HCT116 (cell line): Measurements from ENCODE around the gene NALCN. TPM values are rescaled to one million over a fixed set of nuclear protein-coding genes. Genes with fewer than 3 reads are reported as not detected.

Source experiments
- ATAC-seq: fragments of 200-7000 bp; cut with Tn5 transposase; 2 replicates; pipeline ENCODE4 v1.9.1; 2020; ENCODE audit warnings: mild to moderate bottlenecking, moderate library complexity
- BruUV-seq: library from RNA; stranded (reverse); fragments of 400-500 nt; replicated peaks from 2 replicates; lab custom pipeline; 2021; lab: Mats Ljungman, UMichigan
- CTCF ChIA-PET: fragments of 300-600 bp; sonication (Branson Sonifier 250); formaldehyde crosslinking; loops from one replicate; lab custom pipeline; 2021; ENCODE audit warnings: antibody characterized with exemption; lab: Charles Lee
- POLR2A ChIA-PET: fragments of 300-600, 350-600 bp; sonication (Branson Sonifier 250); formaldehyde crosslinking; loops from one replicate; lab custom pipeline; 2021; ENCODE audit warnings: antibody characterized with exemption; lab: Charles Lee
- RAD21 ChIA-PET, 2 experiments: fragments of 300-600 bp; sonication (Branson Sonifier 250); formaldehyde crosslinking; loops; one replicate each; lab custom pipeline; 2023; ENCODE audit warnings: low total read pairs in 2 of 2; ENCODE audit not compliant: uncharacterized antibody in 2 of 2, unreplicated experiment in 2 of 2, low non-redundant PET in 1 of 2; lab: Charles Lee
- DNase-seq: peaks from one replicate; pipeline ENCODE4 v3.0.0-alpha.2; 2010; ENCODE audit warnings: low read depth, low spot score
- H2AFZ ChIP-seq: fragments of 200-600 bp; shearing (Covaris generic), sonication (generic); 2 replicates; pipeline ENCODE4 v1.6.1; 2017; ENCODE audit warnings: low read depth, mixed run types, mixed read lengths, antibody characterized with exemption, low read length; ENCODE audit not compliant: poor library complexity, severe bottlenecking
- H3K27ac ChIP-seq: 2 replicates; pipeline ENCODE4 v1.5.1; 2012; ENCODE audit warnings: low read depth, low read length
- H3K27me3 ChIP-seq: fragments of 200-600 bp; sonication (generic); 2 replicates; pipeline ENCODE4 v1.6.1; 2016; ENCODE audit warnings: mixed run types, low read length, mixed read lengths; ENCODE audit not compliant: insufficient read depth
- H3K36me3 ChIP-seq, 2 experiments: fragments of 200-500 bp in 1 of 2; fragments of 200-600 bp in 1 of 2; sonication (Bioruptor generic) in 1 of 2; sonication (generic) in 1 of 2; 2 replicates each; pipeline versions ENCODE4 v1.5.1 to v1.6.1; 2014 to 2016; ENCODE audit warnings: low read length in 2 of 2, inconsistent platforms in 1 of 2, mixed read lengths in 1 of 2, mixed run types in 1 of 2; ENCODE audit not compliant: insufficient read depth in 2 of 2, control insufficient read depth in 1 of 2
- H3K4me1 ChIP-seq, 2 experiments: fragments of 200-600 bp in 1 of 2; sonication (generic) in 1 of 2; 2 replicates each; pipeline versions ENCODE4 v1.5.1 to v1.6.1; 2012 to 2017; ENCODE audit warnings: low read length in 2 of 2, inconsistent platforms in 1 of 2, mild to moderate bottlenecking in 1 of 2, mixed read lengths in 1 of 2, mixed run types in 1 of 2, moderate library complexity in 1 of 2; ENCODE audit not compliant: insufficient read depth in 2 of 2, control insufficient read depth in 1 of 2
- H3K4me2 ChIP-seq: fragments of 200-600 bp; sonication (generic); 2 replicates; pipeline ENCODE4 v1.6.1; 2017; ENCODE audit warnings: mixed run types, low read length, mixed read lengths
- H3K4me3 ChIP-seq, 2 experiments: fragments of 200-600 bp in 1 of 2; sonication (generic) in 1 of 2; replicated peaks in 1 of 2; 2 replicates each; pipeline ENCODE4 v1.5.1; 2011 to 2016; ENCODE audit warnings: low read length in 2 of 2, control low read depth in 1 of 2, low read depth in 1 of 2, mild to moderate bottlenecking in 1 of 2, mixed read lengths in 1 of 2, mixed run types in 1 of 2
- H3K79me2 ChIP-seq: fragments of 200-600 bp; sonication (generic); 2 replicates; pipeline ENCODE4 v1.6.1; 2017; ENCODE audit warnings: mild to moderate bottlenecking, mixed run types, low read length, moderate library complexity, mixed read lengths; ENCODE audit not compliant: insufficient read depth
- H3K9ac ChIP-seq: fragments of 200-600 bp; sonication (generic); 2 replicates; pipeline ENCODE4 v1.6.1; 2016; ENCODE audit warnings: low read length, mixed read lengths
- H3K9me2 ChIP-seq: fragments of 200-600 bp; sonication (generic), shearing (Covaris generic); 2 replicates; pipeline ENCODE4 v1.6.1; 2017; ENCODE audit warnings: mixed run types, mild to moderate bottlenecking, moderate library complexity; ENCODE audit not compliant: insufficient read depth
- H3K9me3 ChIP-seq, 2 experiments: fragments of 200-500 bp in 1 of 2; fragments of 200-600 bp in 1 of 2; sonication (Bioruptor generic) in 1 of 2; sonication (generic) in 1 of 2; 2 replicates each; pipeline ENCODE4 v1.6.1; 2014 to 2017; ENCODE audit warnings: low read length in 2 of 2, mixed read lengths in 2 of 2, inconsistent platforms in 1 of 2, low read depth in 1 of 2, mild to moderate bottlenecking in 1 of 2, mixed run types in 1 of 2, moderate library complexity in 1 of 2; ENCODE audit not compliant: control insufficient read depth in 1 of 2, insufficient read depth in 1 of 2
- H4K20me1 ChIP-seq: fragments of 200-600 bp; sonication (generic), shearing (Covaris generic); 2 replicates; pipeline ENCODE4 v1.6.1; 2017; ENCODE audit warnings: mixed run types, mild to moderate bottlenecking, moderate library complexity; ENCODE audit not compliant: insufficient read depth
- ATF3 ChIP-seq: IDR thresholded peaks from 2 replicates; pipeline ENCODE4 v1.6.1; 2012
- CBX3 ChIP-seq: IDR thresholded peaks from 2 replicates; pipeline ENCODE4 v1.6.1; 2012; ENCODE audit warnings: low read depth
- CTCF ChIP-seq, 3 experiments: fragments of 200-600 bp in 1 of 3; sonication (generic) in 1 of 3; IDR thresholded peaks in 2 of 3; conservative IDR thresholded peaks in 1 of 3; 2 replicates each; pipeline ENCODE4 v1.5.1; 2012 to 2017; ENCODE audit warnings: low read depth in 2 of 3, low read length in 2 of 3, antibody characterized with exemption in 1 of 3, borderline replicate concordance in 1 of 3, control low read depth in 1 of 3, mild to moderate bottlenecking in 1 of 3, mixed read lengths in 1 of 3, mixed run types in 1 of 3, moderate library complexity in 1 of 3; ENCODE audit not compliant: insufficient read depth in 1 of 3
- EGR1 ChIP-seq: IDR thresholded peaks from 2 replicates; pipeline ENCODE4 v1.6.1; 2012; ENCODE audit warnings: low read depth
- EZH2phosphoT487 ChIP-seq: fragments of 200-600 bp; IDR thresholded peaks from 2 replicates; pipeline ENCODE4 v1.6.1; 2018; ENCODE audit warnings: antibody characterized with exemption, borderline replicate concordance
- SIN3A ChIP-seq: IDR thresholded peaks from 2 replicates; pipeline ENCODE4 v1.6.1; 2012; ENCODE audit warnings: low read depth
- SRF ChIP-seq: IDR thresholded peaks from 2 replicates; pipeline ENCODE4 v1.6.1; 2012; ENCODE audit warnings: low read depth
- YY1 ChIP-seq: IDR thresholded peaks from 2 replicates; pipeline ENCODE4 v1.6.1; 2011; ENCODE audit warnings: low read length, low read depth, moderate library complexity, mild to moderate bottlenecking; ENCODE audit not compliant: insufficient replicate concordance; ENCODE audit errors: extremely low read depth
- intact Hi-C: fragments of 100-400 bp; cut with micrococcal nuclease; formaldehyde crosslinking; loops from 2 replicates; pipeline ENCODE4 v1.10.0; 2022
- total RNA-seq: library from RNA; stranded (reverse); gene quantifications from one replicate; pipeline ENCODE4 v1.2.1, GENCODE V29; 2021; ENCODE audit not compliant: unreplicated experiment

The NALCN gene
- total RNA-seq, 1 experiment from 2014 or later, result not detected

- TF ChIP-seq EZH2phosphoT487 (no peak), CTCF (IDR thresholded peaks at IDR 0.05 in 2 of 3, conservative IDR thresholded peaks at IDR 0.05 in 1 of 3; ENCODE audit: borderline replicate concordance in 1 of 3, insufficient read depth in 1 of 3, low read depth in 2 of 3, low read length in 2 of 3) (no peak), CBX3 (no peak), EGR1 (no peak), ATF3 (no peak), SRF (no peak), YY1 (no peak), SIN3A (no peak)
- DNase-seq, result no peak
- CTCF ChIA-PET, result no interaction called here
- no peaks in the 10 kb centered on the region for H3K36me3 ChIP-seq
- H2AFZ ChIP-seq, result no peak overlapping the region
- ATAC-seq, result no peak
- H4K20me1 ChIP-seq, result no peaks in the 10 kb centered on the region
- no peaks in the 10 kb centered on the region for H3K4me1 ChIP-seq
- H3K4me3 ChIP-seq, result no peak overlapping the region
- H3K27me3 ChIP-seq, result peaks cover 4% of the 10 kb centered on the region; the same call in 1 of the 2 replicates
- no peak overlapping the region for H3K9ac ChIP-seq
- no TSS peak for BruUV-seq
- no peak overlapping the region for H3K27ac ChIP-seq
- RAD21 ChIA-PET, result no interaction called here
- intact Hi-C loops, result loop anchor here (2.0 to 10.0 kb wide), 2 partner anchors 324 to 606 kb away; no protein-coding TSS in a partner anchor
- no peak overlapping the region for H3K4me2 ChIP-seq
- no peaks in the 10 kb centered on the region for H3K9me3 ChIP-seq
- no peaks in the 10 kb centered on the region for H3K79me2 ChIP-seq
- POLR2A ChIA-PET, result no interaction called here
- no peaks in the 10 kb centered on the region for H3K9me2 ChIP-seq
Measured at GRCh38 chr13:101150998-101151397, 265.3 kb downstream of the NALCN start.
